Left forelimb (tissue), 1 donor: ENCODE measurements around the gene MBOAT7.
"Not testable (repeated sequence)": the region's sequence is repeated elsewhere in the genome, so short reads cannot be mapped to it uniquely, and the experiment has no call there.

Experiments used
- DNase-seq: peaks from one replicate; pipeline ENCODE4 v3.0.0-alpha.2; 2018; ENCODE audit warnings: low spot score

MBOAT7 gene

DNA sequence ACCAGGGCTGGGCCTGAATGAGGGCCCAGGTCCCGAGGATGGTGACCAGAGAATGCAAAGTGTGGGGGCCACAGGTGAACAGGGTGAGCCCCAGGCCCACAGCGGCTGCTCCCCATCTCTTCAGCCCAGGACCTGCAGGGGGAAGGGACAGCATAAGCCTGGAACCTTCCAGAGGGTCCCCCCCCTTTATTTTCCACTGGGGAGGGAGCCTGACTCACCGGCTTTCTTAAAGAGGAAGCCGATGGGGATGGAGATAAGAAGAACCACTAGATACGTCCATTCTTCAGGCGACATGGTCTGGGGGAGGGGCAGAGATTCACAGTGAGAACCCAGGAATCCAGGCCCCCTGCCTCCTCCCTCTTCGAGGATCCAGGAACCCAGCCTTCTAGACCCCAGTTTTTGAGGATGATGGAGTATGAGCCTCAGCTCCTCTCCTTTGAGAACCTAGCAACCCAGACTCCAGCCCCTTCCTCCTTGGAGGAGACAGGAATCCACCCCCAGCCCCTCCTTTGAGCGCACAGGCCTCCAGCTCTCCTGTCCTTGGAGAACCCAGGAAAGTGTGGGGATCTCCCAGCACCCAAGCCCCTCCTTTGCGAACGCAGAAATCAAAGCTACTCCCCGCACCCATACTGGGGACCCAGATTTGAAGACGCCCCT lies 1.0 kb downstream of the MBOAT7 start:
- no peak for DNase-seq

DNA sequence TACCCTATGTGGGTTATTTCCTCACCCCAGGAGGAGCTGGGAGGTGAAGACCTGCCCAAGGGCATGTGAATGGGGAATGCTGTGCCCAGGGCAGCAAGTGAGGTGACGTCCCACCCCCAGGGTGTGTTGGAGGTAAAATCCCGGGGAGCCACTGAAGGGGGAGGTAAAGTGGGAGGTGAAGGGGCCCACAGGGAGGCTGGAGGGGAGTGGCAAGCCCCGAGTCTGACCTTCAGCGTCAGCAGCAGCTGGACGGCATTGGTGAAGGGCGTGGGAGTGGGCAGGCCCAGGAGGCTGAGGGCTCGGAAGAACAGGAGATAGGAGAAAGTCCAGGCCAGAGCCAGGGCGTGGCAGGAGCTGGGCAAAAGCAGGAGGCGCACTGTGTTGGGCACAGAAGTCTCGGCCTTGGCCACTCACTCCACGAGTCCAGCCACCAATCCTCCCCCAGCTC lies 2.4 kb downstream of the MBOAT7 start:
- no peak for DNase-seq

DNA sequence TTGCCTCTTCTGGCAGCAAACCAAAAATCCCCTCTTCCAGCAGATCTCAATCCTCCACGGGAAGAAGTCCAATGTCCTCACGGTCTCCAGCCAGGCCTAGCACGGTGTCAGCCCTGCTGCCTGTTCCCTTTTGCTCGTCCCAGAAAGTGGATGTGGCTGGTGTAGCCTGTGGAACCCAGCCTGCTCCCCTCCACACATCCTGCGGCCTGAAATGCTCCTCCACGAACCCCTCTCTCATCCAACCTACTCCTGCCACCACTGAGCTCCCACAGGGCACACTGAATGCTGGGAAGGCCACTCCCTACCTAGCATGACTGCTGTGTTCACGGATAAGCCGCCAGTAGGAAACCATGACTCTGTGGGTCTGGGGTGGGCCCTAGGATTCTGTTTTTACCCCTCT lies 3.0 kb downstream of the MBOAT7 start:
- no peak for DNase-seq

DNA sequence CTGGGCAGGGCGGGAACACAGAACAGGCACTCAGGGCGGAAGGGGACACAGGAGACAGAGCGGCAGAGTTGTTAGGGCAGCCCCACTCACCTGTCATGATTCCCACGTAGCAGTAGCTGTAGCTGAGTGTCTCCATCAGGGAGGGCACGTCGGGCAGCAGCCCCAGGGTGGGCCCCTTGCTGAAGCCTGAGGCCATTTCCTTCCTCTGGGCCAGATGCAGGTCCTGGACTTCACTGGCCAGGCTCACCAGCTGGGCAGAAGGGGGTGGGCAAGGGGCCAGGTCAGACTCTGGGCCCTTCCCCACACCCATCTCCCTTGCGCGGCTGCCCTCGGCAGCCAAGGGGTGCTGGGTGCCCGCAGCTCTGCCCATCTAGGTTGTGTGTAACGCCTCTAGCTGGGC lies 5.9 kb downstream of the MBOAT7 start:
- peak; percentile 45 for DNase-seq

DNA sequence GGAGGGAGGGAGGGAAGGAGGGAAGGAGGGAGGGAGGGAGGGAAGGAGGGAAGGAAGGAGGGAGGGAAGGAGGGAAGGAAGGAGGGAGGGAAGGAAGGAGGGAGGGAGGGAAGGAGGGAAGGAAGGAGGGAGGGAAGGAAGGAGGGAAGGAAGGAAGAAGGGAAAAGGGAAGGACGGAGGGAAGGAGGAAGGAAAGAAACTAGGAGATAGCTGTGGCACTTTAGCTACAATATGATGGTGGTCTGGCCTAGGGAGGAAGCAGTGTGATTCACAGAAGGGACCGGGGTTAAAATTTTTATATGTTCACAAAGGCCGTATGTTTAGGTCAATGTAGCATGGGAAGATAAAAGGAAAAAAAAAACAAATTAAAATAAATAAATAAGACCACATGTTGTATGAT lies 7.5 kb downstream of the MBOAT7 start:
- DNase-seq, result not testable (repeated sequence)

DNA sequence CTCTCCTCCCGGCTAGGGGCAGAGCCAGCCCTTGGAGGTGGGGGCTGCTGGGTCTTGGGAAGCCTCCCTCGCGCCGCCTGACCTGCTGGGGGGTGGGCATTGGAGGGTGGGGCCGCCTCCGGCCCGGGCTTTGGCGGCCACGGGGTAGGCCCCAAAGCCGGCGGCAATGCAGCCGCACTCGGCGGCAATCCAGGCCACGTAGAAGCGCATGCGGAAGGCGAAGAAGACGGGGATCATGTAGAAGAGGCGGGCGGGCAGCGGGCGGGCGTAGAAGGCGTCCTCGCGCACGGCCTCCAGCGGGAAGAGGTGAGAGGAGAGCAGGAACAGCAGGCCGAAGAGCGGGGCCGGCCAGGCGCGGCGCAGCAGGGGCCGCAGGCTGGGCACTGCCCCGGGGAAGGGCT lies 8.7 kb downstream of the MBOAT7 start:
- no peak for DNase-seq

DNA sequence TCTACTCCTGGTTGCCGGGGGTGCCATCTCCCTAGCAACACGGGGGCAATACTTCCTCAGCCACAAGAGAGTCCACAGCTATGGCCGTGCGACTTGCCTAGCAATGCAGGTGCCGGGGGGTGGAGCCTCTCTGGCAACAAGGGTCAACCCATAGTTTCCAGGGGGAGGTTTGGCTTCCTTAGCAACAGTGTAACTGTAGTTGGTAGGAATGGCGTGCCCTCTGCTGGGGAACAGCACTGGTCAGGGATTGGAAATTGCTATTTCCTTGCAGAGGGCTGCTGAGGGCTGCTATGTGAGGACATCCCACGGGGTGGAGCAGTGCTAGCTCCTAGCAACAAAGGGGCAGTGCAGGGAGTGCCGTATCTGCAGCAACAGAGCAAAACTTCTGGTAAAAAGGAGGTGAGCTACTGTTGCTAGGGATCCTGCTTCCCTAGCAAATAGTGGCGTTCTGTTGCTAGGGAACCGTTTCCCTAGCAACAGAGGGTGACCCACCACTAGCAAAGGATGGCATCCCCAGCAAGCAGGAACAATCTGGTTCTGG lies 9.4 kb downstream of the MBOAT7 start:
- peak; percentile 65 for DNase-seq

DNA sequence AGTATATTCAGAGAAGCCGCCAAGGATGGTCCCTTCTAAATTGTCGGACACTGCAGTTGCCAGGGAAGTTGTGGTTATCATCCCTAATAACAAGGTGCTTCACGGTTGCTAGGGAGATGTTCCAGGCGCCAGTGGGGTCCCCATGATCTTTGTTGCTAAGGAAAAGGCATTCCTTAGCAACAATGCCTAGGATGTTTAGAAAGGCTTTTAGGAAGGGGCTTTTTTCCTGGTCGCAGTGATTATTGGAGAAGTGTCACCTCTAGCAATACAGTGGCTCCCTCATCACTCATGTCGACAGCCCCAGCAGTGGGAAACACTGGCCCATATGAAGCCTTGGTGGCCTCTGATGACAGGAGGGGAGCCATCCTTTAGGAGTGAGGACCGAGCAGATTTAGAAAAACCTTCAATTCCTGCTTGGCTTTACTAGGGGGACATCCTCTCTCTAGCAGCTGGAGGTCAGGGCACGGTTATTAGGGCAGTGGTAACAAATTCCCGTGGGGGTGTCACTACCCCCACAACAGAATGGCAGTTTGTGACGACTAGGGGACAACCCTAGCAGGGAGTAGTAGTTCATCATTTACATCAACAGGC lies 10.0 kb downstream of the MBOAT7 start:
- no peak for DNase-seq

DNA sequence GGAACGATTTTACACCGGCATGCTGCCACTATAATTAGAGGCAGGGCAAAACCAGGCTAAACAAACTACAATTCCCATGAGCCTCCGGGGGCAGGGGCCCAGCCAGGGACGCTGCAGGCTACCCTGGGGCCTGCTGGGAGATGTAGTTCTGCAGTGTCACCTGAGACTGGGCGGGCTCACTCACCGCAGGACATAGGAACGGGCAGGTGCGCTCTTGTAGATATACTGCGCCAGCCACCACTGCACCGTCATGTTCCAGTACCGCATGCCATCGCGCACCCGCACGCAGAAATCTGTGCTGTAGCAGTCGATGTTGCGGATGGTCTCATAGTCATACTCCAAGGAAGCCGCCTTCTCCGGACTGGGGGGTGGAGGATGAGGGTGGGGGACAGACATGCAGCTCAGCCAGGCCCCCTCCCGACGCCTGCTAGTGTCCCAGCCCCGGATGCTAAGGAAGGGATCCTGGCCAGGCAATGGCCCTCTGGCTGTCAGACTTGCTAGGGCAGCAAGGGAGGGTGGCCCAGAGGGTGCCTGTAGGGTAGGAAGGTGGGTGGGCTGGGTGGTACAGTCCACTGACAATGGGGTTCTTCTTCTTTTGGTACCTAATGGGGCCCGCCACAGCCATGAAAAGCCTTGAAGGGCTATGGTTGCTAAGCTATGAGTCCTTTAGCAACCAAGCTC lies 10.7 kb downstream of the MBOAT7 start:
- peak; percentile 64 for DNase-seq

DNA sequence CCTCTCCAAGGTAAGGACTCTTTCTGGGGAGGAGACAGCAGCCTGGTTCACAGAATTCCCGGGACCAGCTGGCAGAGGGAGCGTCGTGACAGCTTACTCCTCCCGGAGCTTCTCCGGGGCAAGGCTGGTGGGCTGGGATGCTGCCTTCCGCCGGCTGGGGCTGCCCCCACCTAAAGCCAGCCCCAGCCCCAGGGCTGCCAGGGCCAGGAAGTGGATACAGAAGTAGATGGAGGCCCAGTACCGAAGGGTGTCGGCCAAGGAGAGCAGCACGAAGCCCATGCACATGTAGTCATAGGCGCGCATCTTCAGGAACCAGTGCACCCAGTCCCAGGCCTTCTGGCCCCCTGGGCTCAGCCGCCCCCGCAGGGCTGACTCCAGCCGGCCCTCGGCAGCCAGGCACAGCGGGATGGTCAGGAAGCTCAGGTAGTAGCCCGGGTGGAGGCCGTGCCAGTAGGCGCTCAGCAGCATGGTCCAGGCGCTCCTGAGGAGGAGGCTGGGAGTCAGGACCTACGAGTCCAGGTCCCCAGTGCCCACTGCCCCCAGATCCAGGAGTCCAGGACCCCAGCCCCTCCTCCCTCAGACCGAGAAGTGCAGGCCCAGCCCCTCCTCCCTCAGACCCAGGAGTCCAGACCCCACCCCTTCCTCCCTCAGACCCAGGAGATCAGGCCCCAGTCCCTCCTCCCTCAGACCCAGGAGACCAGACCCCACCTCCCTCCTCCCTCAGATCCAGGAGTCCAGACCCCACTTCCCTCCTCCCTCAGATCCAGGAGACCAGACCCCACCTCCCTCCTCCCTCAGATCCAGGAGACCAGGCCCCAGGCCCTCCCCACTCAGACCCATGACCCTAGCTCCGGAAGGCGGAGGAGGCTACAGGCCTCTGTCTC lies 15.2 kb downstream of the MBOAT7 start:
- DNase-seq, result no peak

DNA sequence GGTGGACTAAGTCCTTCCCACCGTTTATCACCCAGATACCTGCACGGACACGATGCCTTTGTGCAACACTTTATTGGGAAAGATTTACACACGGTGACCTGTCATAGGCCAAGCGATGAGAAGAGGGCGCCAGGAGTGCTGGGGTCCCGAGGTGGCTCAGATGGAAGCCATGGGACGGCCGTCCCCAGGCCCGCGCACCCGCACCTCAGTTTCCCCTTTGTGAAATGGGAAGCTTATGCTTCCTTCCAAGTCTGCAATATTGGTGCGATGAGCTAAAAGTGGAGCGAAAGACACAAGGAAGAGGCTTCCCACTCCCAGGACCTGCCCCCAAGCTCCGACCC lies 16.1 kb downstream of the MBOAT7 start:
- DNase-seq, result no peak

DNA sequence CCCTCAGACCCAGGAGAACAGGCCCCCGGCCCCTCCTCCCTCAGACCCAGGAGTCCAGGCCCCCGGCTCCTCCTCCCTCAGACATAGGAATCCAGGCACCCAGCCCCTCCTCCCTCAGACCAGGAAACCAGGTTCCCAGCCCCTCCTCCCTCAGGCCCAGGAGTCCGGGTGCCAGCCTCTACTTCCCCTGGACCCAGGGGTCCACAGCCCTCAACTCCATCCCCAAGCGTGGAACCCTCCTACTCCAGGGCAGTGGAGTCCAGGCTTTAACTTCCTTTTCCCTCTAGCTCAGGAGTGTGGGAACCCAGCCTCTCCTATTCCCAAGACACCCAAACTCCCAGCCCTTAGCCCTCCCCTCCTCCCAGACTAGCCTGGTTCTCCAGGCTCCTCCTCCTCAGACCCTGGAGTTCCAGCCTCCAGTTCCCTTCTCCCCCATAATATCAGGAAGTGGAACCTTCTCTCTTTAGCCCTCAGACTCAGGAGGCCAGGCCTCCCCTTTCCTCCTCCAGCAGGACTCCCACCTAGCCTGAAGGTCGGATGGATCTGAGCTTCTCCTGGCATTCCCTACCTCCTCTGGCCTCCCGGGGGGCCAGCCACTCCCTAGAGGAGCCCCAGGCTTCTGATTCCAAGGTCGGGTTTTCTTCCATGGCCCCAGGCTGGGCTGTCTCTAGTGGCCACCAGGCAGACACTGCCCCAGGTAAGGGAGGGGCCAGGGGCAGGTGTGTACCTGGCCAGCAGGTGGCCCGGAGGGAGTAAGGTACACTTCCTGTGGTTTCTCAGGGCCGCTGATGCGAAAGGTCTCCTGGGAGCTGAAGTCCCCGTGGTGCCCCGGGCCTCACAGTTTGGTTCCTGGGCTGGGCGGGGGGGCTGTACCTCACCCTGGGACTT lies 16.7 kb downstream of the MBOAT7 start, which contains the start of gene TMC4:
TMC4 (minus strand) TSS at position 690 of the 888 bp plus-strand sequence; CDS start at position 647, 43 bp downstream.
- DNase-seq, result no peak

DNA sequence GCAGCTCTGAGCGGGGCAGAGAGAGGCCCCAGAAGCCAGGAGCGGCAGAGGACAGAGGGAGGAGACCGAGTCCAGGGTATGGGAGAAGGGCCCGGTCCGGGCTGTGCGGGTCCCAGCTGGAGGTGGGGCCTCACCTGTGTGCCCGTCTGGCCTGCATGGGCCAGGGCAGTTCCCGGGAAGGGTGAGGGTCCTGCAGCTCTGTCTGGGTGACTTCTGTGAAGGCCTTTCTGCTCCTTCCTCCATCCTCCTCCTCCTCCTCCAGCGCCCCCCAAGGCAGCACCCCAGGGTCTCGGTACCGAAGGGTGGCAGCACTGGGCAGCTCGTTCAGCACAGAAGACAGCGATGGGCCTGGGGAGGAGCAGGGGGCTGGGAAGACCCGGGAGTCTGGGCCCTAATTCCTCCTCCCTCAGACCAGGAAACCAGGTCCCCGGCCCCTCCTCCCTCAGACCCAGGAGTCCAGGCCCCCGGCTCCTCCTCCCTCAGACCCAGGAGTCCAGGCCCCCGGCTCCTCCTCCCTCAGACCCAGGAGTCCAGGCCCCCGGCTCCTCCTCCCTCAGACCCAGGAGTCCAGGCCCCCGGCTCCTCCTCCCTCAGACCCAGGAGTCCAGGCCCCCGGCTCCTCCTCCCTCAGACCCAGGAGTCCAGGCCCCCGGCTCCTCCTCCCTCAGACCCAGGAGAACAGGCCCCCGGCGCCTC lies 17.5 kb downstream of the MBOAT7 start:
- not testable (repeated sequence) for DNase-seq

DNA sequence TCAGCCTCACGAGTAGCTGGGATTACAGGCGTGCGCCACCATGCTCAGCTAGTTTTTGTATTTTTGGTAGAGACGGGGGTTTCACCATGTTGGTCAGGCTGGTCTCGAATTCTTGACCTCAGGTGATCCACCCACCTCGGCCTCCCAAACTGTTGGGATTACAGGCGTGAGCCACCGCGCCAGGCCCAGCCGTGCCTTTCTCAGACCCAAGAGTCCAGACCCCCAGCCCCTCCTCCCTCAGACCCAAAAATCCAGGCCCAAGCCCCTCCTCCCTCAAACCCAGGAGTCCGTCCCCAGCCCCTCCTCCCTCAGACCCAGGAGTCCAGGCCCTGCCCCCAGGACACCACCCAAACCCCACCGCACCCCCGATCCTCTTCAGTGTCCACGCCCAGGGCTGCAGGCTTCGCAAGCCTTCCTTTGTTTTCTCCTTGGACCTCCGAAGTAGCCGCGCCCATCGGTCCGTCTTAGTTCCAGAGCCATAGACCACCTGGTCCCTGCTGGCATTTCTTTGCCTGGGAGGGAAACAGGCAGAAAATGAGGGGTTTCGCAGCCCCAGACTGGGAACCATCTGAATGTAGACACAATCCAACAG lies 20.1 kb downstream of the MBOAT7 start:
- no peak for DNase-seq

DNA sequence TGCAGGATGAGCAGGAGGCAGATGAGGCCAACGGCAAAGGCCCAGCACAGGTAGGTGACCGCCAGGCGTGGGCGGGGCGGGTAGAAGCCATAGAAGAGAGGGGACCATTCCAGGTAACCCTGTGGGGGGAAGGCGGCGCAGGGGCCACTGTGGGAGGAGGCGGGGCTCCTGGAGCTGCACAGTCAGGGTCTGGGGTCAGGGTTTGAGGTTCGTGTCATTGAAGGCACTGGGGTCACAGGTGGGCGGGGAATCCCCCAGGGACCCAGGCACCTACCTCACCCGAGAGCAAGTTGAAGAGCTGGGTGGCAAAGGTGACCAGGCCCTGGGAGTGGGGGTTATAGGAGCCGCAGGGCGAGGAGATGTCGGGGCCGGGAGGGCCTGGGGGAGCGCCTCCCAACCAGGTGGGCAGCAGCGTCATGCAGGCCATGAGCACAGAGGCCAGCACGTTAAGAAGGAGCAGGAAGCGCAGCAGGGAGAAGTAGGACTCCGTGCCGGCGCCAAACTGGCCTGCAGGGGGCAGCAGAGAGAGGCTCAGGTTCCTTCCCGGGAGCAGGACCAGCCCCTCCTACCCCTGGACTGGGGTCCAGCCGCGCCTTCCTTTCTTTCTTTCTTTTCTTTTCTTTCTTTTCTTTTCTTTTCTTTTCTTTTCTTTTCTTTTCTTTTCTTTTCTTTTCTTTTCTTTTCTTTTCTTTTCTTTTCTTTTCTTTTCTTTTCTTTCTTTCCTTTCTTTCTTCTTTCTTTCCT lies 21.0 kb downstream of the MBOAT7 start:
- peak; percentile 95 for DNase-seq

DNA sequence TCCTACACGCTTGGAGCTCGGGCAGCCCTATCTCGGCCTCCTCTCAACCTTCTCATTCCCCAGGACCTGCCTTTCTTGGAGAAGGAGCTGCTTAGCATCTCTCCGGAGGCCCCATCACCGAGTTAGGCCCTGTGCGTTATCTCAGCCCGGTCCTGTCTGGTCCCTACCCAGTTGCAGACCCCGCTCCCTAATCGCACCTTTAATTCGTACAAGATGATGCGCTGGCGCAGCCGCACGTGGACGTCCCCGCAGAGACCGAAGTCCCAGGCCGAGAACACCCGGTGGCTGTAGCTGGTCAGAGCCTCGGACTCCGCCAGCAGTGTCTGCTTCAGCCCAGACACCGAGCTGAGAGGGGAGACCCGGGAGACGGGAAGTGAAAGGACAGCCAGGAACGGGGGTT lies 24.2 kb downstream of the MBOAT7 start:
- DNase-seq, result no peak

DNA sequence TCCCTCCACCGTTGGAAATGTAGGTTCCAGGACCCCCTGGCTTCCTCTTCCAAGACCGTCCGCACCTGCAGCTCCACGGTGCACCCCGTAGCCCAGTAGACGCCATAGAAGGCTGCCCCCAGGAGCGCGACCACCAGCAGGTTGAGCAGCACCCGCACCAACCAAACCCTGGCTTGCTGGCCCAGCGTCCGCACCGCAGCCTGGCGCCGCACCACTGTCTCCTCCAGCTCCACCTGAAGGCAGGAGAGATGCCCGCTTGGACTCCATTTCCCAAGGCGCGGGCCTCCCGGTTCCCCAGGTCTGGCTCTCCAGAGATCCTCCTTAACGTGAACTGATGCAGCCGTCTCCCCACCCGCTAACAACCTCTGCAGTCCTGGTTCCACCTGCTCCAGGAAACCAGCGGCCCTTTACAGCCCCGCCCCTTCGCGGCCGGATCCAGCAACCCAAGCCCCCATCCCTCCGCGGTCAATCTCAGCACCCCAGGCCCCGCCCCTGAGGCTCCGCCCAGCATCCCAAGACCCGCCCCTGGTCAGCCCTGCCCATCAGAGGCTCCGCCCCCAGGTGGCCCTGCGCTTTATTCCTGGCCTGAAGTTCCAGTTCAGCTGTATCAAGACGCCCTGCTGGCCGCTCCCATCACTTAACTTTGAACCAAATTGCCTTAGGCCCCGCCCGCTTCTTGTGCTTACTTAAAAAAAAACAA lies 24.9 kb downstream of the MBOAT7 start:
- no peak for DNase-seq

DNA sequence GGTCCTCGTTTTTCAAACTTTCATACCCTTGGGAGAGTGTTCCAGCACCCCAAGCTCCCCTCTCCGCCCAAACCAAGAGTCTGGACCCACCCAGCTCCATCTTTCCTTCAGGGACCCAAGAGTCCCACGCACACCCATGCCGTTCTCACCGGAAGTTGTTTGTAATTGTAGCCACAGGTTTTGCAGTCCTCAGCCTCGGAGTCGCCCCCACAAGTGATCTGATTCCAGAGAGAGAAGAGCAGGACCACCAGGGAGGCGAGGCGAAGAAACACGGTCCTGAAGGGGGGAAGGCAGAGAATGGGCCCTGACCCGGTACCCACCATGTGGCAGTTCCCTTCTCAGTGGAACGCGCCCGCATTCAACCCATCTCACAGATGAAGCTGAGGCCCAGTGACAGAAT lies 26.5 kb downstream of the MBOAT7 start:
- no peak for DNase-seq
